Measurements from ENCODE around the gene ILKAP.
A peak's percentile ranks its signal among the peaks of the same experiment; 100 is the strongest.

GRCh38 chr2:238173692-238174091, 29.8 kb downstream of the ILKAP start:
- TF ChIP-seq CTCF (conservative IDR thresholded peaks at IDR 0.05 in 1 of 2, IDR thresholded peaks at IDR 0.05 in 1 of 2; ENCODE audit: low read depth in 1 of 2, low read length in 2 of 2) (peak in 1 of 2 donors; percentile 14), EZH2 (IDR thresholded peaks at IDR 0.05; ENCODE audit: low read length, missing control alignments) (no peak)

Data from fibroblast of lung (primary cell).